Daoy (cell line): ENCODE measurements around the gene RAB11FIP3. TPM values are rescaled to one million over a fixed set of nuclear protein-coding genes. Genes with fewer than 3 reads are reported as not detected.
A peak's percentile ranks its signal among the peaks of the same experiment; 100 is the strongest.

ENCODE experiments used
- DNase-seq: peaks from one replicate; pipeline ENCODE4 v3.0.0-alpha.2; 2015; ENCODE audit warnings: low read depth
- total RNA-seq: library from RNA; depleted of rRNA; stranded (reverse); fragments of >200 nt; shearing (Covaris generic); gene quantifications from 2 replicates; pipeline ENCODE4 v1.2.3, GENCODE V29; 2014

Gene RAB11FIP3
- total RNA-seq, 1 experiment from 2014 or later: 10.4 TPM

- DNase-seq: no peak
These were observed 104.8 kb downstream of the RAB11FIP3 start for GRCh38 chr16:530111-530817.

DNA sequence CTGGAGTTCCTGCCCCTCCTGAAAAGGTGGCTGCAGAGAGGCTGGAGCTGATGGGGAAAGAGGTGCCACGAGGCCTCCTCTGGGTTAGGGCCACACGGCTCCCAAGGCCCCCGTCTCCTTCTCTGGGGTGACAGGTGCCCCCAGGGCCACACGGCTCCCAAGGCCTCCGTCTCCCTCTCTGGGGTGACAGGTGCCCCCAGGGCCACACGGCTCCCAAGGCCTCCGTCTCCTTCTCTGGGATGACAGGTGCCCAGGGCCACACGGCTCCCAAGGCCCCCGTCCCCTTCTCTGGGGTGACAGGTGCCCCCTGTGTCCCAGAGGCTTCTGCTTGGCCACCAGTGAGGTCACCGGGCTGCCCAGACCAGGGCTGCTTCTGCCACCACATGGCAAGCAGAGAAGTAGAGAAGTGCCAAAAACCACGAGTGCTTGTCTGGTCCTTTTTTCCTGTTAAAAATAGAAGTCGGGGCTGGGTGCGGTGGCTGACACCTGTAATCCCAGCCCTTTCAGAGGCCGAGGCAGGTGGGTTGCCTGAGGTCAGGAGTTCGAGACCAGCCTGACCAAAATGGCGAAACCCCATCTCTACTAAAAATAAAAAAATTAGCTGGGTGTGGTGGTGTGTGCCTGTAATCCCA lies 106.2 kb downstream of the RAB11FIP3 start:
- DNase-seq: no peak

GRCh38 chr16:533391-534123 lies 108.1 kb downstream of the RAB11FIP3 start:
- no peak for DNase-seq

GRCh38 chr16:534135-534534 lies 108.7 kb downstream of the RAB11FIP3 start:
- no peak for DNase-seq

- no peak for DNase-seq
These were observed 109.5 kb downstream of the RAB11FIP3 start for GRCh38 chr16:534856-535445.

GRCh38 chr16:535446-536405 lies 110.3 kb downstream of the RAB11FIP3 start:
- DNase-seq: peak; percentile 94

DNA sequence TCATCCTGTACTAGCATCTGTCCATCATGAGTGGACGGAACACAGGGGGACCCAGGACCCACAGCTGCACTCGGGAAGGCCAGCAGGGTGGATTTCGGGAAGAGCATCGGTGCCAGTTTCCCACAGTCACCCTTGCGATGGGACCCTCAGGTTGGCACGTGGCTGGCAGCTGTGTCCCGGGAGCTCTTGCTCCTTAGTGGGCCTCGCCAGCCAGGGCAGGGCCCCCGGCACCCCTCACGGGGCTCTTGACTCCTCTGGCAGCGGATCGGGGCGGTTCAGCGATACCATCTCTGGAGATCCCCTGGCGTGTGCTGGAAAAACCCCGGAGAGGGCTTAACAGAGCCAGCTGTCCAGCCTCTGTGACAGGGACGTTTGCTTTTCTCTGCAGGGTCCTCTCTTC lies 111.3 kb downstream of the RAB11FIP3 start:
- DNase-seq: no peak

DNA sequence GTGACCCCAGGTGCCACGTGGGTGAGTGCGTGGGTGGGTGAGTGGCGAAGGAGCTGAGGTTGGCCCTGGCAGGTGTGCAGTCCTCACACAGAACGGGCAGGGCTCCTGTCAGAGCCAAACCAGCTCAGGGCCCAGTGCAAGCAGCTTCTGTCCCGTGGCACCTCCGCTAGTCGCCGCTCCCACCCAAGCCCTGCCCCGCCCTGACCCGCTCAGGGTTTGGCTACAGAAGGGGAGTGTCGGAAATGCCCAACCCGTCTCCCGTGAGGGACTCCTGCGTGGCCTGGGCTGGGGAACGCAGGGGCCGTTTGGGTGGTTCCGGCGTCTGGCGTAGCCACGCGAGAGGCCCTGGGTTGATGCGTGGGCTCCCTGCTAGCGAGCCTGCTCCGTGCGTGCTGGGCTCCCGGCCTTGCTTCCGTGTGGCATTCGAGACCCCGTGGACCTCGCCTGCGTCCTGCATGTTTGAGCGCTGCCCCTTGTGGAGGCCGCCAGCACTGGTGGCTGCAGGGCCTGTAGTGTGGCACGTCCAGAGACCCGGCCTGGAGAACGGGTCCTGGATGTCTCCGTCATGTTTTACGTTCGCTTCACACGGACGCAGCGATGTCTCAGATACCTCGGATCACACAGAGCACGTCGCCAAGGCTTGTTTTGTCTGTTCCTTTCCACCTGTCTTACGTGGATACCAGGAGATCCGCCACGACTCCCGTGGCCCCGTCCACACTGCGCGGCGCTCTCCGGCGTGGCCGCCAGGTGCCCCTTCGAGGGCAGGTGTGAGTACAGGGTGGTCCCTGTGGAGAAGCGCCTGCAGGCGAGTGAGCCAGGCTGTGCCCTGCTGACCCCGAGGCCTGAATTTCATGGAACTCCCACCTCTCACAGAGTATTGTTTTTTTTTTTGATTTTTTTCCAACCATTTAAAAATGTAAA lies 112.2 kb downstream of the RAB11FIP3 start:
- no peak for DNase-seq

GRCh38 chr16:539901-540530 lies 114.6 kb downstream of the RAB11FIP3 start:
- DNase-seq: no peak

- no peak for DNase-seq
These were observed 115.3 kb downstream of the RAB11FIP3 start for GRCh38 chr16:540645-541340.

DNA sequence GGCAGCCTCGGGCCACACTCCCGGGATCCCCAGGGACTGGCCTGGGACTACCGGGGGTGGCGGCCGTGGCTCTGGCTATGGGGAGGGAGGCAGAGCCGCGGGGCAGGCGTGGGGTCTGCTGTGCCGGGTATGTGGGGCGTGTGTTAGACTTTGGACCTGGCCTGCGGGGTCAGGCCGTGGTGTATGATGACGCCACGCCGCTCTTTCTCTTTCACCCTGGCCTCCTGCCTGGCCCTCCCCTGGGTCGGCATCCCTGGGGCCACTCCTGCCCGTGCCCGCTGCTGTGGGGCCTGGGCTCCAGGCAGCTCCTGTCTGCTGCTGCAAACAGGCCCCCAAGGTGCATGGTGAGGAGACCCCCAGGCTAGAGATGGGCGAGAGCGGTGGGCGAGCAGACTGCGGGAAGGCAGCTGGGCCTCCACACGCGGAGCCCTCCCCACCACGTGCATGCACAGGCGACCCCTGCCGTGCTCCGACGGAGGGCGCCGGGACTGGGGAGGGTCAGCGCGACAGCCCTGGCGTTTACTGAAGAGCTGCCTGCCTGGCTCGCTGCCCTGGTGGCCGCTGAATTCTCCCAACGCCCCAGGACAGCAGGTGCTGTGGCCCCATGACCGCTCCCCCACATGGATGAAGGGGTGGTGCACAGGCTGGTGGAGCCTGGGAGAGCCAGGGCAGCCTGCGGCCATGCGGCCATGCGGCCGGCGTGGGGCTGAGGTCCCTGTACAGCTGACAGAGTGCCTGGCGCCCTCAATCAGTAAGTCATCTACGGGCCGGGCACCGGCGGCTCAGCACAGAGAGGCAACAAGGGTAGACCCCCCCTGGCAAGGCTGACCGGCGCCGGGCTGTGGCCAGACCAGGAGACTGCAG lies 118.1 kb downstream of the RAB11FIP3 start:
- no peak for DNase-seq

GRCh38 chr16:544517-544916 lies 119.1 kb downstream of the RAB11FIP3 start:
- DNase-seq: no peak

DNA sequence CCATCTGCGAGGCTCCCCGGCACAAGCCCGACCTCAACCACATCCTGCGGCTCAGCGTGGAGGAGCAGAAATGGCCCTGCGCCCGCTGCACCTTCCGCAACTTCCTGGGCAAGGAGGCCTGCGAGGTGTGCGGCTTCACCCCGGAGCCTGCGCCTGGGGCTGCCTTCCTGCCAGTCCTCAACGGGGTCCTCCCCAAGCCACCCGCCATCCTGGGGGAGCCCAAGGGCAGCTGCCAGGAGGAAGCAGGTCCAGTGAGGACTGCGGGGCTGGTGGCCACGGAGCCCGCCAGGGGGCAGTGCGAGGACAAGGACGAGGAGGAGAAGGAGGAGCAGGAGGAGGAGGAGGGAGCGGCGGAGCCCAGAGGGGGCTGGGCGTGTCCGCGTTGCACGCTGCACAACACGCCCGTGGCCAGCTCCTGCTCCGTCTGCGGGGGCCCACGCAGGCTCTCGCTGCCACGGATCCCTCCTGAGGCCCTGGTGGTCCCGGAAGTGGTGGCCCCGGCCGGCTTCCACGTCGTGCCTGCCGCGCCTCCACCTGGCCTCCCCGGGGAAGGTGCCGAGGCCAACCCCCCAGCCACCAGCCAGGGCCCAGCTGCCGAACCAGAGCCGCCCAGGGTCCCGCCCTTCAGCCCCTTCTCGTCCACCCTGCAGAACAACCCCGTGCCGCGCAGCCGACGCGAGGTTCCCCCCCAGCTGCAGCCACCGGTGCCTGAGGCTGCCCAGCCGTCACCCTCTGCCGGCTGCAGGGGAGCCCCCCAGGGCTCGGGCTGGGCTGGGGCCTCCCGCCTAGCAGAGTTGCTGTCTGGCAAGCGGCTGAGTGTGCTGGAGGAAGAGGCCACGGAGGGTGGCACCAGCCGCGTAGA lies 121.7 kb downstream of the RAB11FIP3 start:
- peak; percentile 77 for DNase-seq

DNA sequence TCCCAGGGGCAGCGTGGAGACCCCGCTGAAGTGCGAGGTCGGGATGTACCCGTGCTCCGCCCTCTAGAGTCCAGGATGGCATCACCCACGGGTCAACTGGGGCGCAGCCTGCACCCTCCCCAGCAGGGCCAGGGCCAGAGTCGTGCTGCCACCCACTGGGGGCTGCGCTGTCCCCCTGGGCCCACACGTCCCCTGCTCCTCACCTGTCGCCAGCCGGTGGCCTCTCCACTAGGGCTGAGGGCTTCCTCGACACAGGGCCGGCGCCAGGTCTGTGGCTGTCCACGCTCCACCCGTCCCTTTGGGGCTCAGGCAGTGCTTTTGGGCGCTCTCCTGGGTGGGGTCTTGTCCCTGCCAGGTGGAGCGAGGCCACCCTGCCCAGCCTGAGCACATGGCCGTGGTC lies 123.1 kb downstream of the RAB11FIP3 start:
- no peak for DNase-seq

DNA sequence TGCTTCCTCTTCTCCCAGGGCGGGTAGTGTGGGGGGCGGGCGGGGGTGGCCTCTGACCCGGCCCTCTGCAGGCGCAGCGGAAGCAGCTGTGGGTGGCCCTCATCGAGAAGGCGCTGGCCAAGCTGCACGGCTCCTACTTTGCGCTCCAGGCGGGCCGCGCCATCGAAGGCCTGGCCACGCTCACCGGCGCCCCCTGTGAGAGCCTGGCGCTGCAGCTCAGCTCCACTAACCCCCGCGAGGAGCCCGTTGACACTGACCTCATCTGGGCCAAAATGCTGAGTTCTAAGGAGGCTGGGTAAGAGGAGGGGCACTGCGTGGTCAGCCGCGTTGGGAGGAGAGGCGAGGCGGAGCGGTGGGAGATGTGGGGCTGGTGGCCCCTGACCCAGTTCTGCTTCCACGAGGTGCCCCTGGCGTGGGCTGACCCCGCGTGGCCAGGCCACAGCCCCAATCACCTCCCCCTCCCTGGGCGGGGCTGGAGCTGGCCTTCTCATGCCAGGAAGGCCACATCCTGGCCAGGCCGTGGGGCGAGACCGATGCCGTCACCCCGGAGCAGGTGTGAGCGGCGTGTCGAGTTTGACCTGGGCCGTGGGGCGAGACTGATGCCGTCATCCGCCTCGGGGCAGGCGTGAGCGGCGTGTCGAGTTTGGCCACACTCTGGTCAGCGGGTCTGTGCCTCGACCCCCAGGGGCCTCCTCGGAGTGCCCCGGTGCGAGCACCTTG lies 124.3 kb downstream of the RAB11FIP3 start:
- no peak for DNase-seq

- no peak for DNase-seq
These were observed 125.8 kb downstream of the RAB11FIP3 start for GRCh38 chr16:551210-551609.
